T follicular helper cell (primary cell): ENCODE data around the gene COX4I1.
A peak's percentile ranks its signal among the peaks of the same experiment; 100 is the strongest.
"Not testable (repeated sequence)": the region's sequence is repeated elsewhere in the genome, so short reads cannot be mapped to it uniquely, and the experiment has no call there.

Source experiments
- DNase-seq: peaks from one replicate; pipeline ENCODE4 v3.0.0-alpha.2; 2020; ENCODE audit warnings: low read depth

COX4I1 gene

DNA sequence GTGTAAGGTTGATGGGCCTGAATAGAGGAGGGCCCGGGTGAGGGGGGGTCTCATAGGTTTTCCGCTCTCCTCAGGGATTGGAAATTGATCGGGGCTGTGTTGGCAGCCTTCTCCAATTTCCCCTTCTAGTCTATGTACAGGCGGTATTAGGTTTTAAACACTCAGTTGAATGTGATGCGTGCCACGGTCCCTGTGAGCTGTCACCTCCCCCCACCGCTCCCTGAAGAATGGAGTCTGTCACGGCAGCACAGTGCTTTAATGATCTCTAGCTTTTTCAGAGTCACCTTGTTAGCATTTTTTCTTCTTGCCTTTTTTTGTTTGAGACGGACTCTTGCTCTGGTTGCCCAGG is 800 bp downstream of the COX4I1 start:
- DNase-seq, result no peak

DNA sequence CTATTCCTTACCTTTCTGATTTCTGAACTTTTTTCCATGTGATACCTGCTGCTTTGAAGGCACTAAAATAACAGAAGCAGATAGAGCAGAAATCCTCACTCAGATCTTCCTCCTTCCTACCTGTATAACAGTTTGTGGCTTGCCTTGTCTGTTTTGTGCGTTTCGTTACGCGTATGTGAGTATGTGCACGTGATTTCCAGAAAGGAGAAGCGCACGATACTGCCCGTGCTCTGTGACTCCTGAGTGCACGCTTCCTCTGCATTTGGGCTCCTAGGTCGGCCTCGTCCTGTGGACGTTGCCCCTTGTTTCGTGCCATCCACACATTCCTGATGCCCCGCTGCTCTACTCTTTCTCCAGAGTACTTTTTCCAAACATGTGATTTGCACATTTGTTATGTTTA is 4.1 kb downstream of the COX4I1 start:
- no peak for DNase-seq

- DNase-seq, result no peak
These were observed 6.0 kb downstream of the COX4I1 start for GRCh38 chr16:85805442-85806045.

GRCh38 chr16:85806539-85806938 is 7.0 kb downstream of the COX4I1 start:
- no peak for DNase-seq

GRCh38 chr16:85807340-85807739 is 7.8 kb downstream of the COX4I1 start:
- DNase-seq, result not testable (repeated sequence)

GRCh38 chr16:85808104-85808503 is 8.6 kb downstream of the COX4I1 start:
- not testable (repeated sequence) for DNase-seq

DNA sequence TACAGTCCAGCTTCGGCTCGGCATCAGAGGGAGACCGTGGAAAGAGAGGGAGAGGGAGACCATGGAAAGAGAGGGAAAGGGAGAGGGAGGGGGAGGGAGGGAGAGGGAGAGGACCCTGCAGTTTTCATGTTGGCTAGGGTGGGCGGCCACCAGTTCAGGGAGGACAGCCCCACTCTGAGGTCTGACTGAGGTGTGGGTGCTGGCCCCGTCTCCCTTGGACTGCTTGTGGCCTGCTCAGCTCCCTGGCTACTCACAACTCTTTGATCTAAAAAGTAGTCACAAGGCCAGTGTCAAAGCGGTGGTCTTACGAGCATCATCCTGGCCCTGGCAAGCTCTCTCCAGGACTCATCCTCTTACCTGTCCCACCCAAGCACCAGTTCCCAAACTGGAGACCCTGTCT is 9.4 kb downstream of the COX4I1 start:
- no peak for DNase-seq

DNA sequence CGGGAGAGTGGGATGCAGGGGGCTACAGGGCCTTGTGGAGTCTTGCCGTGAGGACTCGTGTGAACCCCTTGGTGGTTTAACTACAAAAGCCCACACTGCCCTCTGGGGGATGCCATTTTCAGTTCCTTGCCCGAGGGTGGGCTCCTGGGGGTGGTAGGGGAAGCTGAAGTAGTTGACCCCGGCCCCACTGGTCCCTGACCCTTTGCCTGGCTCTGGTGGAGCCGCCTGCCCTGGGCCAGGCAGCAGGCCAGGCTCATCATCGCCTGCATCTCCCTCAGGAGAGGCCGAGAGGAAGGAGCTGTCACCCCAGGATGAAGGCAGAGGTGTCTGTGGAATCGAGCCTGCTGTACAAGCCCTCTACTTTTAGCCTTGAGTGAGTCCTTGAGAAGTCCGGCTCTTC is 10.2 kb downstream of the COX4I1 start:
- DNase-seq, result no peak

- DNase-seq, result no peak
These were observed 10.7 kb downstream of the COX4I1 start for GRCh38 chr16:85810097-85810741.

DNA sequence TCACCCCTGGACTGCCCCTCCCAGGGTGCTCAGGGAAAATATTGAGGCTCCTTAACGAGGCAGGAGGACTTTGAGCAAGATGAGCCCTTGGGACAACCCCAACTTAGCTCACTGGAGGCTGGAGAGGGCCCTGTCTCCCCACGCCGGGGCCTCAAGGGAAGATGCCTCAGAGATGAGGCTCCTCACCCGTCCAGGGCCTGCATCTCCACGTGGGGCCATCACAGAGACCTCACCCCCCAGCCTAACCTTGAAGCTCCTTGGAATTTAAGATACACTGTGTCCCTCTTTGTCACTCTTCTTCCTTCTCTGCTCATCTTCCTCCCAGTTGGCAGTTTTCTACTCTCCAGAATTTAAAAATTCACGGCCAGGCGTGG is 11.2 kb downstream of the COX4I1 start:
- DNase-seq, result no peak

DNA sequence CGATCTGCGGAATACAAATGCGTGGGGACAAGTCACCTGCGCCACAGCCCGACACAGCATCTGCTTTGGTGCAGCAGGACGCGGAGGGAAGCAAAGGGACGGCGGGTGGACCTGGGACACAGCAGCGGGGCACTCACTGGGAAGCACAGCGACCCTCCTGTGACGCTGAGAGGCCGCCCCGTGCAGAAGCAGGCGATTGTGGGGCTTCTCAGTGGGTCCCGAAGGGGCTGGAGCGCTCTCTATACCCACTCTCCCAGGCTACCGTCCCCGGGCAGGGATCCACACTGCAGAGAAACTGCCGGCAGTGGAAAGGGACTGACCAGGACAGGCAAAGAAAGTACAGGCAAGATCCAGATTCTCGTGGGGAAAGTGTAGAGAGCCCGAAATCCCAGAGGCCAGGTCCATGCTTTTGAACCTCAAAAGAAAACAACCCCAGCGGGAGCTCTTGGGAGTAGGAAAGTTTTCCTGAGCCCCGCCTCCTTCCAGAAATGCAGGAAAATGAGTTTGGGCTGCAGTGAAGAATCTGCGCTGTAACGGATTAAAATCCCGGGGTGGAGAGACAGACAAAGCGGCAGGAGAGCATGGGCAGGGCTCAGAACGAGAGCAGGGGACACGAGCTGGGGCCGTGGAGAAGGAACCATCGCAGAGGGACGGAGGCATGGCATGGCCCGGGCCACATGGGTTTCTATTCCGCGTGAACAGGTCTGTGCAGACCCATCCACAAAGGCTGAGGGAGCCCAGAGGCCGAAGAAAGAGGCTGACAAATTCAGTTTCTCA is 12.7 kb downstream of the COX4I1 start:
- no peak for DNase-seq

- no peak for DNase-seq
These were observed 13.6 kb downstream of the COX4I1 start for GRCh38 chr16:85812811-85813700.

- no peak for DNase-seq
These were observed 16.7 kb downstream of the COX4I1 start for GRCh38 chr16:85816159-85816558.

- DNase-seq, result not testable (repeated sequence)
These were observed 17.7 kb downstream of the COX4I1 start for GRCh38 chr16:85817195-85817594.

DNA sequence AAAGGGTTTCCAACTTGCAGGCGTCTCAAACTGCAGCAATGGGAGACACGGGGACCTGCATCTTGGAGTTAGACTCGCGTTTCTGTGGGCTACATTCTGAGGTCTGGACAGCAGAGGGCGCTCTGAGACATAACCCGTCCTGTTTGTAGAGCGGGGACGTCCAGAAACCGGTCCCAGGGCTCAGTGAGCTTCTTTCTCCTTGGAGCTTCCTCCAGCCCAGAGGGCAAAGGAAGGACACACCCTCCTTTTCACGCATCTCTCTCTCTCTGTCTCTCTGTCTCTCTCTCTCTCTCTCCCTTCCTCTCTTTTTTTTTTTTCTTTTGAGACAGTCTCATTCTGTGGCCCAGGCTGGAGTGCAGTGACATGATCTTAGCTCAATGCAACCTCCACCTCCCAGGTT is 19.8 kb downstream of the COX4I1 start:
- peak; percentile 73 for DNase-seq

DNA sequence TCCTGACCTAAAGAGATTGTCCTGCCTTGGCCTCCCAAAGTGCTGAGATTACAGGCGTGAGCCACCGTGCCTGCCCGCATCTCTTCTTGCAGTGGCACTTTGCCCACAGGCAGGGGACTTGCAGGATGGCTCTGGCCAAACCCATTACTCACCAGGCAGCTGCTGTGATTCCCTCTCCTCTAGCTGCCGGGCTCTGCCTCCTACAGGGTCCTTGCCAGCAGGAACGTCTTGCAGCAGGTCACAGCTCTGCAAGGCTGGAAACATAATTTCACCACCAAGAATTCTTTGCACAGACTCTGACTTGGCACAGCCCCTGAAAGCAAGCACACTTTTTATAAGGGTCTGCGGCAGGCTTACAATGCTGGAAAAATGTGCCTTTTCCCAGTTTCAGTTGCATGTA is 20.3 kb downstream of the COX4I1 start:
- DNase-seq, result no peak

GRCh38 chr16:85820604-85821372 is 21.3 kb downstream of the COX4I1 start:
- DNase-seq, result no peak

- DNase-seq, result peak; percentile 60
These were observed 22.1 kb downstream of the COX4I1 start for GRCh38 chr16:85821390-85822135.

GRCh38 chr16:85822145-85822544 is 22.6 kb downstream of the COX4I1 start:
- DNase-seq, result no peak

DNA sequence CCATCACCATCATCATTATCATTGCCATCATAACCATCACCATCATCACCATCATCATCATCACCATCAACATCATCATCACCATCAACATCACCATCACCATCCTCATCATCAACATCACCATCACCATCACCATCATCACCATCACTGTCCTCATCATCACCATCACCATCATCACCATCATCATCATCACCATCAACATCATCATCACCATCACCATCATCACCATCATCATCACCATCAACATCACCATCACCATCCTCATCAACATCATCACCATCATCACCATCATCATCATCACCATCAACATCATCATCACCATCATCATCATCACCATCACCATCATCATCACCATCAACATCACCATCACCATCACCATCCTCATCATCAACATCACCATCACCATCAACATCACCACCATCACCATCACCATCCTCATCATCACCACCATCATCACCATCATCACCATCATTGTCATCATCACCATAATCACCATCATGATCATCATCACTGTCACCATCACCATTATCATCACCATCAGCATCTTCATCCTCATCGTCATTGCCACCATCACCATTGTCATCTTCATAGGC is 23.9 kb downstream of the COX4I1 start:
- DNase-seq, result no peak
